GM15510 (cell line): ENCODE results near the gene TTYH2.

Source experiments
- POLR2A ChIP-seq: IDR thresholded peaks from 3 replicates; pipeline ENCODE4 v1.6.1; 2011; ENCODE audit warnings: borderline replicate concordance; ENCODE audit not compliant: insufficient read length; ENCODE audit errors: extremely low read depth

Gene TTYH2

GRCh38 chr17:74245871-74246270 is 32.5 kb downstream of the TTYH2 start:
- TF ChIP-seq POLR2A = no peak

GRCh38 chr17:74249590-74250270 is 36.4 kb downstream of the TTYH2 start:
- TF ChIP-seq POLR2A = no peak

- no peak for TF ChIP-seq POLR2A
Observed at GRCh38 chr17:74250324-74250995, 37.1 kb downstream of the TTYH2 start.

- no peak for TF ChIP-seq POLR2A
Observed at GRCh38 chr17:74251051-74251450, 37.7 kb downstream of the TTYH2 start.

GRCh38 chr17:74251569-74251968 is 38.2 kb downstream of the TTYH2 start:
- no peak for TF ChIP-seq POLR2A

- TF ChIP-seq POLR2A = no peak
Observed at GRCh38 chr17:74252211-74252610, 38.8 kb downstream of the TTYH2 start.

GRCh38 chr17:74253036-74253435 is 39.7 kb downstream of the TTYH2 start:
- no peak for TF ChIP-seq POLR2A

- TF ChIP-seq POLR2A = no peak
Observed at GRCh38 chr17:74257311-74257710, 43.9 kb downstream of the TTYH2 start.

GRCh38 chr17:74259667-74260524 is 46.5 kb downstream of the TTYH2 start:
- TF ChIP-seq POLR2A = no peak

GRCh38 chr17:74260525-74260850 is 47.1 kb downstream of the TTYH2 start:
- TF ChIP-seq POLR2A = no peak

- TF ChIP-seq POLR2A = no peak
Observed at GRCh38 chr17:74262601-74263000, 49.2 kb downstream of the TTYH2 start.

GRCh38 chr17:74267579-74267978 is 54.2 kb downstream of the TTYH2 start:
- TF ChIP-seq POLR2A = no peak

- no peak for TF ChIP-seq POLR2A
Observed at GRCh38 chr17:74267987-74268499, 54.7 kb downstream of the TTYH2 start.

GRCh38 chr17:74268558-74268957 is 55.2 kb downstream of the TTYH2 start:
- no peak for TF ChIP-seq POLR2A

GRCh38 chr17:74270333-74270732 is 57.0 kb downstream of the TTYH2 start:
- no peak for TF ChIP-seq POLR2A
